ENCODE data around the gene NDUFS1.
"Not testable (repeated sequence)": the region's sequence is repeated elsewhere in the genome, so short reads cannot be mapped to it uniquely, and the experiment has no call there.

NDUFS1 gene

GRCh38 chr2:206159346-206160124, at the start of gene NDUFS1, which contains the start of gene EEF1B2:
NDUFS1 (minus strand) TSS chr2:206159444; CDS start chr2:206153678, 5,766 bp downstream.
EEF1B2 (plus strand) TSS chr2:206159895; CDS start chr2:206159980, 85 bp downstream.
- peak; percentile 90 for DNase-seq (ENCODE audit: low read depth)

DNA sequence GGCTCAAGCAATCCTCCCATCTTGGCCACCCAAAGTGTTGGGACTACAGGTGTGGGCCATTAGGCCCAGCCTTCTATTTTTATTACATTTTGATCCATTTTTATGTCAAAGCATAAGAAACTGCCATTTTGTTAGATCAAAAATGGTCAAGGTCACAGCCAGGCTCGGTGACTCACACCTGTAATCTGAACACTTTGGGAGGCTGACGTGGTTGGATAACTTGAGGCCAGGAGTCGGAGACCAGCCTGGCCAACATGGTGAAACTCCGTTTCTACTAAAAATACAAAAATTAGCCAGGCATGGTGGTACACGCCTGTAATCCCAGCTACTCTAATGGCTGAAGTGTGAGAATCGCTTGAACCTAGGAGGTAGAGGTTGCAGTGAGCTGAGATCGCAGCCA, 49.7 kb upstream of the NDUFS1 start:
- DNase-seq (ENCODE audit: low read depth): no peak

- not testable (repeated sequence) for DNase-seq (ENCODE audit: low read depth)
Observed at GRCh38 chr2:206207316-206207715, 48.1 kb upstream of the NDUFS1 start.

GRCh38 chr2:206204710-206205109, 45.5 kb upstream of the NDUFS1 start:
- DNase-seq (ENCODE audit: low read depth): no peak

- no peak for DNase-seq (ENCODE audit: low read depth)
Observed at GRCh38 chr2:206203331-206203730, 44.1 kb upstream of the NDUFS1 start.

- no peak for DNase-seq (ENCODE audit: low read depth)
Observed at GRCh38 chr2:206202446-206202845, 43.2 kb upstream of the NDUFS1 start.

- no peak for DNase-seq (ENCODE audit: low read depth)
Observed at GRCh38 chr2:206201075-206201848, 42.0 kb upstream of the NDUFS1 start.

- DNase-seq (ENCODE audit: low read depth): no peak
Observed at GRCh38 chr2:206198677-206199076, 39.4 kb upstream of the NDUFS1 start.

- no peak for DNase-seq (ENCODE audit: low read depth)
Observed at GRCh38 chr2:206193671-206194357, 34.6 kb upstream of the NDUFS1 start.

- no peak for DNase-seq (ENCODE audit: low read depth)
Observed at GRCh38 chr2:206192157-206192556, 32.9 kb upstream of the NDUFS1 start.

- no peak for DNase-seq (ENCODE audit: low read depth)
Observed at GRCh38 chr2:206190689-206191088, 31.4 kb upstream of the NDUFS1 start.

DNA sequence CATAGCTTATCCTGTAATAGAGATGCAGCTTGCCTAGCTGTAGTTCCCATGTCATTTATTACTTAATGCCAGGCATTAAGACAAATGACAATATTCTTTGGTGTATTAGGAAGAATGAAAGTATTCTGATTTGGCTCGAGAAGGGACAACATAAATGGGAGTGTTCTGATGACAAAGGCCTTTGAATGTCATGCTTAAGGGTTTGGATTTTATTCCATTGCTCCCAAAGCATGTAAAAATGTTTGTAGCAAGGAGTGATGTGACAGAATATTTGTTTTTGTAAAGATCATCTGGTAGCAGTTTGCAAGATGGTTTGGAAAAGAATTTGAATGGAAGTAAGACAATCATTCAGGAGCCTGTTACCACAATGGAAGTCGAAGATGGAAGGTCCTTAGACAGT, 30.9 kb upstream of the NDUFS1 start:
- DNase-seq (ENCODE audit: low read depth): no peak

- DNase-seq (ENCODE audit: low read depth): no peak
Observed at GRCh38 chr2:206189691-206190090, 30.4 kb upstream of the NDUFS1 start.

DNA sequence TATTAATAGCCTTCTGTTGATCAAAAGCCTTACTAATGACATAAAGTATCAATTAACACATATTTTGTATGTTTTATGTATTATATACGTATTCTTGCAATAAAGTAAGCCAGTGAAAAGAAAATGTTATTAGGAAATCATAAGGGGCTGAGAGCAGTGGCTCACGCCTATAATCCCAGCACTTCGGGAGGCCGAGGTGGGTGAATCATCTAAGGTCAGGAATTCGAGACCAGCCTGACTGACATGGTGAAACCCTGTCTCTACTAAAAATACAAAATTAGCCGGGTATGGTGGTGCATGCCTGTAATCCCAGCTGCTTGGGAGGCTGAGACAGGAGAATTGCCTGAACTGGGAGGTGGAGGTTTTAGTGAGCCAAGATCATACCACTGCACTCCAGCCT, 22.3 kb upstream of the NDUFS1 start:
- not testable (repeated sequence) for DNase-seq (ENCODE audit: low read depth)

DNA sequence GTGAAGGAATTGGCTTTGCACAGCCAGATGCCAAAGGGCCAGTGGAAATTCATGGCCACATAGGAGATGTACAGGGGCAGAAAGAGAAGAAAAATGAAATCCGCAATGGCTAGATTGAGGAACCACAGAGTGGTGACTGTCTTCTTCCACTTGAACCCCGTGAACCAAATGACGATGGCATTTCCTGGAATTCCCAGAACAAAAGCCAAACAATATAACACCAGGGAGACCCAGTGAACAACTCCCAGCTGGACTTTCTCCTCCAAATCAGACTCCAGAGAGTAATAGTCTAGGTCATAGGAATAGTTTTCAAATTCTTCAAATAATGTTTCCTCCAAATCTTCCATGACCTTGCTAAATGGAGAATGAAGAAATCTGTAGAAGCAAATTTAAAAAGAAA, 17.7 kb upstream of the NDUFS1 start:
- DNase-seq (ENCODE audit: low read depth): no peak

DNA sequence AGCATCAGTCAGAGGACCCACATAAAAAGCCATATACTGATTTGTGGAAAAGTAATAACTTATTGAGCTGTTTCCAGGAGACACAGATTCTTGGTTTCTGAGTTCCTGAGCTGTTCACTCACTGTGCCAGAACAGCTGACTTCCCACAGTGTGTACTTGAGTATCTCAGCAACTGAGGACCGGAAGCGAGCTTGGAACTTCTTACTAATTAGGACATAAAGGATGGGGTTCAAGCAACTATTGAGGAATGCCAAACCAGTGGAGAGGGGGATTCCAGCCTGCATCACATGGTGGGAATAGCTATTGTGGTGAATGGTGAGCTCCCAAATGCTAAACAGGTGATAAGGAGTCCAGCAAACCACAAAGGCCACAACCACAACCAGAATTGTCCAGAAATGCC, 16.9 kb upstream of the NDUFS1 start:
- DNase-seq (ENCODE audit: low read depth): no peak

GRCh38 chr2:206173147-206173546, 13.9 kb upstream of the NDUFS1 start:
- no peak for DNase-seq (ENCODE audit: low read depth)

DNA sequence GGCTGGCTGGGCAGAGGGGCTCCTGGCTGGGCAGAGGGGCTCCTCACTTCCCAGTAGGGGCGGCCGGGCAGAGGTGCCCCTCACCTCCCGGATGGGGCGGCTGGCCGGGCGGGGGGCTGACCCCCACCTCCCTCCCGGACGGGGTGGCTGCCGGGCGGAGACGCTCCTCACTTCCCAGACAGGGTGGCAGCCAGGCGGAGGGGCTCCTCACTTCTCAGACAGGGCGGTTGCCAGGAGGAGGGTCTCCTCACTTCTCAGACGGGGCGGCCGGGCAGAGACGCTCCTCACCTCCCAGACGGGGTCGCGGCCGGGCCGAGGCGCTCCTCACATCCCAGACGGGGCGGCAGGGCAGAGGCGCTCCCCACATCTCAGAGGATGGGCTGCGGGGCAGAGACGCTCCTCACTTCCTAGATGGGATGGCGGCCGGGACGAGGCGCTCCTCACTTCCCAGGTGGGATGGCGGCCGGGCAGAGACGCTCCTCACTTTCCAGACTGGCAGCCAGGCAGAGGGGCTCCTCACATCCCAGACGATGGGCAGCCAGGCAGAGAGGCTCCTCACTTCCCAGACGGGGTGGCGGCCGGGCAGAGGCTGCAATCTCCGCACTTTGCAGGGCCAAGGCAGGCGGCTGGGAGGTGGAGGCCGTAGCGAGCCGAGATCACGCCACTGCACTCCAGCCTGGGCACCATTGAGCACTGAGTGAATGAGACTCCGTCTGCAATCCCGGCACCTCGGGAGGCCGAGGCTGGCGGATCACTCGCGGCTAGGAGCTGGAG, 12.6 kb upstream of the NDUFS1 start:
- DNase-seq (ENCODE audit: low read depth): not testable (repeated sequence)

GRCh38 chr2:206168230-206168629, 9.0 kb upstream of the NDUFS1 start:
- not testable (repeated sequence) for DNase-seq (ENCODE audit: low read depth)

GRCh38 chr2:206164261-206164862, 5.1 kb upstream of the NDUFS1 start:
- DNase-seq (ENCODE audit: low read depth): no peak

GRCh38 chr2:206163251-206163880, 4.1 kb upstream of the NDUFS1 start:
- DNase-seq (ENCODE audit: low read depth): no peak
